ENCODE measurements around the gene SLC45A2. TPM values are rescaled to one million over a fixed set of nuclear protein-coding genes. Genes with fewer than 3 reads are reported as not detected.

Gene SLC45A2
- total and polyA plus RNA-seq, 8 donors: 0.08 to 0.26 (median 0.19) TPM; not detected in 4

GRCh38 chr5:34017254-34017653 lies 32.8 kb upstream of the SLC45A2 start:
- FAIRE-seq: no peak
- Histone ChIP-seq H3K27ac (no peak overlapping the region), H3K4me3 (no peak overlapping the region), H3K27me3 (no peaks in the 10 kb centered on the region), H3K36me3 (peaks cover 0 to 4% (median 0%) of the 10 kb centered on the region in 3 donors), H3K4me1 (peaks cover 0 to 14% (median 4%) of the 10 kb centered on the region in 3 donors), H3K9me3 (no peaks in the 10 kb centered on the region)
- DNase-seq: no peak
- WGBS, 2 donors: 94 to 96% methylated on average over 2 of the region's 2 CpGs
- ATAC-seq: no peak
- no peak for TF ChIP-seq CTCF (IDR thresholded peaks at IDR 0.05)
- intact Hi-C loops (cut with DNase I): no loop called here

- Histone ChIP-seq H3K9me3 (no peaks in the 10 kb centered on the region), H3K27me3 (no peaks in the 10 kb centered on the region), H3K4me1 (peaks cover 0 to 10% (median 0%) of the 10 kb centered on the region in 3 donors), H3K27ac (no peak overlapping the region), H3K36me3 (peaks cover 0 to 4% (median 0%) of the 10 kb centered on the region in 3 donors), H3K4me3 (no peak overlapping the region)
- ATAC-seq: no peak
- FAIRE-seq: no peak
- DNase-seq: no peak
- intact Hi-C loops (cut with DNase I): no loop called here
- no peak for TF ChIP-seq CTCF (IDR thresholded peaks at IDR 0.05)
- 88 to 95% methylated on average over 2 of the region's 2 CpGs for WGBS, 2 donors
Measured at GRCh38 chr5:34016750-34017149, 32.3 kb upstream of the SLC45A2 start.

- no peak for FAIRE-seq
- 75 to 80% methylated on average over 5 of the region's 5 CpGs for WGBS, 2 donors
- intact Hi-C loops (cut with DNase I): no loop called here
- H3K4me1 ChIP-seq: peaks cover 0 to 8% (median 0%) of the 10 kb centered on the region in 3 donors
- no peak overlapping the region for H3K4me3 ChIP-seq
- no peak for DNase-seq
- no peak for ATAC-seq
- no peak overlapping the region for H3K27ac ChIP-seq
- H3K9me3 ChIP-seq: no peaks in the 10 kb centered on the region
- H3K27me3 ChIP-seq: no peaks in the 10 kb centered on the region
- H3K36me3 ChIP-seq: peaks cover 0 to 4% (median 0%) of the 10 kb centered on the region in 3 donors
- TF ChIP-seq CTCF (IDR thresholded peaks at IDR 0.05): no peak
Measured at GRCh38 chr5:34016222-34016621, 31.7 kb upstream of the SLC45A2 start.

GRCh38 chr5:34015120-34015822 lies 30.8 kb upstream of the SLC45A2 start:
- no peak for ATAC-seq
- 91 to 94% methylated on average over 4 of the region's 4 CpGs for WGBS, 2 donors
- no peaks in the 10 kb centered on the region for H3K9me3 ChIP-seq
- H3K36me3 ChIP-seq: peaks cover 0 to under 1% (median 0%) of the 10 kb centered on the region in 3 donors
- TF ChIP-seq CTCF (IDR thresholded peaks at IDR 0.05): no peak
- H3K4me1 ChIP-seq: peaks cover 0 to 8% (median 0%) of the 10 kb centered on the region in 3 donors
- DNase-seq: no peak
- no peak overlapping the region for H3K4me3 ChIP-seq
- no peak overlapping the region for H3K27ac ChIP-seq
- no peaks in the 10 kb centered on the region for H3K27me3 ChIP-seq
- no peak for FAIRE-seq
- intact Hi-C loops (cut with DNase I): no loop called here

GRCh38 chr5:34014626-34015025 lies 30.1 kb upstream of the SLC45A2 start:
- Histone ChIP-seq H3K4me1 (peaks cover 0 to 8% (median 0%) of the 10 kb centered on the region in 3 donors), H3K4me3 (no peak overlapping the region), H3K9me3 (no peaks in the 10 kb centered on the region), H3K27me3 (no peaks in the 10 kb centered on the region), H3K27ac (no peak overlapping the region), H3K36me3 (no peaks in the 10 kb centered on the region)
- ATAC-seq (no peak), FAIRE-seq (no peak), DNase-seq (no peak)
- intact Hi-C loops (cut with DNase I): no loop called here
- no peak for TF ChIP-seq CTCF (IDR thresholded peaks at IDR 0.05)
- 96 to 98% methylated on average over 2 of the region's 2 CpGs for WGBS, 2 donors
